Lower leg skin (tissue), 4 donors: Measurements from ENCODE around the gene B4GALT2. TPM values are rescaled to one million over a fixed set of nuclear protein-coding genes. Genes with fewer than 3 reads are reported as not detected.

Experiments
- DNase-seq, 2 donors: peaks; one replicate each; pipeline ENCODE4 v3.0.0-alpha.2; 2019; ENCODE audit warnings: low spot score in 2 of 2
- H3K4me3 ChIP-seq: fragments of 200-600 bp; sonication (generic); 2 replicates; pipeline ENCODE4 v1.5.1; 2017; ENCODE audit warnings: mild to moderate bottlenecking, low read depth; ENCODE audit not compliant: poor library complexity, severe bottlenecking
- CTCF ChIP-seq, 3 donors: fragments of 450-650 bp; IDR thresholded peaks; one replicate each; pipeline ENCODE4 v1.5.1; 2016; ENCODE audit warnings: antibody characterized with exemption in 3 of 3, mild to moderate bottlenecking in 3 of 3, moderate library complexity in 2 of 3
- POLR2A ChIP-seq, 2 donors: fragments of 450-650 bp; IDR thresholded peaks; one replicate each; pipeline ENCODE4 v1.6.1; 2016 to 2017; ENCODE audit warnings: antibody characterized with exemption in 2 of 2, mild to moderate bottlenecking in 1 of 2, moderate library complexity in 1 of 2
- WGBS, 2 donors: methylation state at CpG; one replicate each; pipeline ENCODE4 v1.1.5; 2018; 5-methylcytosine and 5-hydroxymethylcytosine counted together
- intact Hi-C: fragments of 100-400 bp; cut with DNase I; formaldehyde crosslinking; loops from one replicate; pipeline ENCODE4 v1.15.0; 2023; ENCODE audit warnings: low total_unique reads
- total RNA-seq, 4 donors: library from RNA; depleted of rRNA; stranded (reverse); fragments of >200 nt; gene quantifications; one replicate each; pipeline ENCODE4 v1.1.0, GENCODE V29; 2016

Gene B4GALT2
- total RNA-seq, 4 donors from 2014 or later: 21.6 to 50.5 (median 30.3) TPM

- 1% methylated on average over 28 to 30 of the region's 47 CpGs for WGBS, 2 donors
- peak; percentile 97 to 100 for DNase-seq
- peak within 1 kb of the TSS; percentile 76 for H3K4me3 ChIP-seq
- intact Hi-C loops: no loop called here
- TF ChIP-seq POLR2A (IDR thresholded peaks at IDR 0.05): no peak
- no peak for TF ChIP-seq CTCF (IDR thresholded peaks at IDR 0.05)
Observed at GRCh38 chr1:43969746-43970466, 9.1 kb upstream of the B4GALT2 start, which contains the start of gene DPH2. Gene DPH2 (plus strand): TSS chr1:43970010. CDS start chr1:43970176, 166 bp downstream.

GRCh38 chr1:43970502-43970901, 8.5 kb upstream of the B4GALT2 start:
- DNase-seq: no peak
- TF ChIP-seq POLR2A (IDR thresholded peaks at IDR 0.05) (no peak), CTCF (IDR thresholded peaks at IDR 0.05) (no peak)
- peak overlapping the region; percentile 76 for H3K4me3 ChIP-seq
- intact Hi-C loops: no loop called here
- 46 to 47% methylated on average over 5 of the region's 5 CpGs for WGBS, 2 donors

- intact Hi-C loops: no loop called here
- TF ChIP-seq POLR2A (IDR thresholded peaks at IDR 0.05) (no peak), CTCF (IDR thresholded peaks at IDR 0.05) (no peak)
- 90 to 91% methylated on average over 9 of the region's 9 CpGs for whole genome bisulfite sequencing, 2 donors
- DNase-seq: no peak
- H3K4me3 ChIP-seq: no peak overlapping the region
Observed at GRCh38 chr1:43970911-43971310, 8.1 kb upstream of the B4GALT2 start.

- TF ChIP-seq CTCF (IDR thresholded peaks at IDR 0.05) (no peak), POLR2A (IDR thresholded peaks at IDR 0.05) (no peak)
- DNase-seq: no peak
- intact Hi-C loops: no loop called here
- H3K4me3 ChIP-seq: no peak overlapping the region
- WGBS, 2 donors: 76 to 81% methylated on average over 17 of the region's 17 CpGs
Observed at GRCh38 chr1:43971336-43971980, 7.6 kb upstream of the B4GALT2 start.

GRCh38 chr1:43973981-43974442, 5.0 kb upstream of the B4GALT2 start:
- intact Hi-C loops: no loop called here
- H3K4me3 ChIP-seq: peak overlapping the region; percentile 66
- TF ChIP-seq CTCF (IDR thresholded peaks at IDR 0.05): no peak
- no peak for TF ChIP-seq POLR2A (IDR thresholded peaks at IDR 0.05)
- 36% methylated on average over 9 of the region's 9 CpGs for WGBS, 2 donors
- DNase-seq: no peak
